A673 (cell line): ENCODE data around the gene AMBRA1.

Source experiments
- CTCF ChIP-seq: fragments of 300-800, 200-600 bp; sonication (generic); conservative IDR thresholded peaks from 2 replicates; pipeline ENCODE4 v1.5.1; 2017; ENCODE audit warnings: low read depth, mild to moderate bottlenecking, antibody characterized with exemption, low read length, moderate library complexity, mixed read lengths
- EZH2 ChIP-seq: fragments of 200-600 bp; sonication (generic); IDR thresholded peaks from 2 replicates; pipeline ENCODE4 v1.6.1; 2017; ENCODE audit warnings: borderline replicate concordance, low read depth, mild to moderate bottlenecking, mixed read lengths, antibody characterized with exemption, low read length; ENCODE audit not compliant: poor library complexity, severe bottlenecking

- no peak for TF ChIP-seq CTCF
- TF ChIP-seq EZH2, result no peak
These were observed 46.4 kb upstream of the AMBRA1 start for GRCh38 chr11:46640036-46640788.
